ENCODE measurements around the gene LTB4R2.
"Not testable (repeated sequence)": the region's sequence is repeated elsewhere in the genome, so short reads cannot be mapped to it uniquely, and the experiment has no call there.

Gene LTB4R2

GRCh38 chr14:24340606-24341005 is 30.7 kb downstream of the LTB4R2 start:
- DNase-seq (ENCODE audit: low read depth), result no peak

- DNase-seq (ENCODE audit: low read depth), result no peak
Observed at GRCh38 chr14:24342889-24343288, 32.9 kb downstream of the LTB4R2 start.

GRCh38 chr14:24343795-24344660 is 34.1 kb downstream of the LTB4R2 start:
- no peak for DNase-seq (ENCODE audit: low read depth)

GRCh38 chr14:24347134-24347533 is 37.2 kb downstream of the LTB4R2 start:
- no peak for DNase-seq (ENCODE audit: low read depth)

GRCh38 chr14:24348186-24348585 is 38.2 kb downstream of the LTB4R2 start:
- DNase-seq (ENCODE audit: low read depth), result no peak

GRCh38 chr14:24349742-24350141 is 39.8 kb downstream of the LTB4R2 start:
- no peak for DNase-seq (ENCODE audit: low read depth)

GRCh38 chr14:24351517-24351916 is 41.6 kb downstream of the LTB4R2 start:
- DNase-seq (ENCODE audit: low read depth), result no peak

- no peak for DNase-seq (ENCODE audit: low read depth)
Observed at GRCh38 chr14:24353559-24354481, 43.9 kb downstream of the LTB4R2 start.

GRCh38 chr14:24354482-24354825 is 44.5 kb downstream of the LTB4R2 start:
- not testable (repeated sequence) for DNase-seq (ENCODE audit: low read depth)

GRCh38 chr14:24355009-24355408 is 45.1 kb downstream of the LTB4R2 start:
- DNase-seq (ENCODE audit: low read depth), result no peak

GRCh38 chr14:24356208-24356607 is 46.3 kb downstream of the LTB4R2 start:
- no peak for DNase-seq (ENCODE audit: low read depth)

- no peak for DNase-seq (ENCODE audit: low read depth)
Observed at GRCh38 chr14:24360281-24360680, 50.3 kb downstream of the LTB4R2 start.

- no peak for DNase-seq (ENCODE audit: low read depth)
Observed at GRCh38 chr14:24361326-24361725, 51.4 kb downstream of the LTB4R2 start.

Data from T follicular helper cell (primary cell).